Cardiac fibroblast (primary cell): ENCODE results near the gene PIM3.

Experiments used
- DNase-seq, 2 donors: peaks; one replicate each; pipeline versions ENCODE4 v3.0.0 to v3.0.0-alpha.2; 2010; ENCODE audit warnings: low read depth in 2 of 2
- H3K4me3 ChIP-seq, 2 donors: replicated peaks in 1 of 2; 1 replicate in 1 of 2; 2 replicates in 1 of 2; pipeline ENCODE4 v1.5.1; 2011; ENCODE audit warnings: low read depth in 2 of 2, low read length in 2 of 2, mild to moderate bottlenecking in 2 of 2, moderate library complexity in 1 of 2
- CTCF ChIP-seq: IDR thresholded peaks from one replicate; pipeline ENCODE4 v1.5.1; 2011; ENCODE audit warnings: low read depth, mild to moderate bottlenecking, low read length, inconsistent platforms

The PIM3 gene

DNA sequence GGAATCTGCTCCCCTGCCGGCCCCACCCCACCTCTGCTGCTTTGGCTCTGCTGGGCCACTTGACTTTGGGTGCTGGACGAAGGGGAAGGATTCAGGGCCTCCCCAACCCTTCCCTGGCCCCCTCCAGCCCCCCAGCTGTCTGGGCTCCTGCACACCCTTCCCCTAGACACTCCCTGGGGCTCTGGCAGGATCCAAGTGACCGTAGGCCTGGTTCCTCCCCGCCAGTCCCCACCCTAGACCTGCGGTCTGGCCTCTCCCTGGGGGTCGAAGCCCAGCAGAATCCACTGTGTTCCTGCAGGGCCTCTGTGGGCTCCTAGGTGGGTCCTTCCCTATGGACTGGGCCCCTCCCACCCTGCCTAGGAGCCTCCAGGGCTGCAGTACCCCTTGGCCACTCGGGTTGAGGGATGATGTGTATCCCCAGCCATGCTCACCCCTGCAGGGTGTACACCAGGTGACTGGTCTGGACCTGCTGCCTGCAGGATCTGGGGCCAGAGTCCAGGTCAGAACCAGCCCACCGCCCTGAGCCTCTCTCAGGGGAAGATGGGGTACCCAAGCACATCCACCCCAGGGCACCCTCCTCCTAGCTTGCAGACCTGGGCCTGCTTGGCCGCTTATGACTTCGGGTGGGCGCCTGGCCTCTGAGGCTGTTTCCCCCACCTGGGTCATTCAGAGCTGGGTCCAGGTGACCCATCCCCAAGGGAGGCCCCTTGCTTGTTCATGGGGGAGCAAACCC, 5.6 kb downstream of the PIM3 start:
- H3K4me3 ChIP-seq: no peak overlapping the region
- no peak for TF ChIP-seq CTCF
- no peak for DNase-seq

DNA sequence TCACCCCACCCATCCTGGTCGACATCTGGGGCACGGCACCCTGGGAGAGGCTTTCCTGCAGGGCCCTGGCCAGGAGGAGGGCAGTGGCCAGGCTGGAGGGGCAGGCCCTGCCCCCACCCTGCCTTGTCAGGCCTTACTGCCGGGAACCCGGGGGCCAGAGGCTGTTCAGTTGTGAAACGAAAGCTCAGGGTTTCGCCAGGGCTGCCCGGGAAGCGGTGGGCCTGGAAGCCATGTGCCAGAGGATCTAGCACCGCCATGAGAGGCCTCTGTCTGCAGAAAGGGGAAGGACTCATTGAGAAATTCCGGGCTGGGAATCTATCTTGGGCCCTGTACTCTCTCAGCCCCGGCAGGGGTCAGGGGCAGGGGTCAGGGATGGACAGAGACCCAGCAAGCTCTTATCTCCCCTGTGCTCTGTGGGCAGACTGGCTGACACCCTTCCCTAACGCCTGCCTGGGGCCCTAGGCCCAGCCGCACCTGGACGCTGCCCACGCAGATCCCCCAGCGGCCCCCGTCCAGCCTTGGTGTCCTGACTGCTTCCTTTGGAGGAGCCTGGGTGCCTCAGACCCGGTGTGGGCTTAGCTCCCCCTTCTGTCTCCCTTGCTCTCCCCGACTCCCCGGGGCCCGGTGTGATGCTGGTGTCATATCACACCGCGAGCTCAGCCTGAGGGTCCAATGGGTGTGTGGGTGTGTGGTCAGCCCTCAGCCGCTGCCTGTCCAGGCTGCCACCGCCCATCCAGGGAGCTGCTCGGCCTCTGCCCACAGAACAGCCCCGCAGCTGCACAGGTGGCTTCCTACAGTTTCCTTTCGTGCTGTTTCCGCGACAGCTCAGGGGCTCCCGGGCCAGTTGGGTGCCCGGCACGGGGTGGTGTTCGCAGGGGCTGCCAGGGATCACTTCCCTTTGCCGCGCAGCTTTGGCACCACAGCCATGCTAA, 6.5 kb downstream of the PIM3 start:
- TF ChIP-seq CTCF: no peak
- peak in 1 of 2 donors; percentile 78 for DNase-seq
- no peak overlapping the region for H3K4me3 ChIP-seq

GRCh38 chr22:49967706-49968208, 7.2 kb downstream of the PIM3 start:
- peak in 1 of 2 donors; percentile 64 for DNase-seq
- no peak for TF ChIP-seq CTCF
- H3K4me3 ChIP-seq: no peak overlapping the region

GRCh38 chr22:49968313-49968830, 7.8 kb downstream of the PIM3 start:
- no peak for DNase-seq
- no peak overlapping the region for H3K4me3 ChIP-seq
- TF ChIP-seq CTCF: no peak

DNA sequence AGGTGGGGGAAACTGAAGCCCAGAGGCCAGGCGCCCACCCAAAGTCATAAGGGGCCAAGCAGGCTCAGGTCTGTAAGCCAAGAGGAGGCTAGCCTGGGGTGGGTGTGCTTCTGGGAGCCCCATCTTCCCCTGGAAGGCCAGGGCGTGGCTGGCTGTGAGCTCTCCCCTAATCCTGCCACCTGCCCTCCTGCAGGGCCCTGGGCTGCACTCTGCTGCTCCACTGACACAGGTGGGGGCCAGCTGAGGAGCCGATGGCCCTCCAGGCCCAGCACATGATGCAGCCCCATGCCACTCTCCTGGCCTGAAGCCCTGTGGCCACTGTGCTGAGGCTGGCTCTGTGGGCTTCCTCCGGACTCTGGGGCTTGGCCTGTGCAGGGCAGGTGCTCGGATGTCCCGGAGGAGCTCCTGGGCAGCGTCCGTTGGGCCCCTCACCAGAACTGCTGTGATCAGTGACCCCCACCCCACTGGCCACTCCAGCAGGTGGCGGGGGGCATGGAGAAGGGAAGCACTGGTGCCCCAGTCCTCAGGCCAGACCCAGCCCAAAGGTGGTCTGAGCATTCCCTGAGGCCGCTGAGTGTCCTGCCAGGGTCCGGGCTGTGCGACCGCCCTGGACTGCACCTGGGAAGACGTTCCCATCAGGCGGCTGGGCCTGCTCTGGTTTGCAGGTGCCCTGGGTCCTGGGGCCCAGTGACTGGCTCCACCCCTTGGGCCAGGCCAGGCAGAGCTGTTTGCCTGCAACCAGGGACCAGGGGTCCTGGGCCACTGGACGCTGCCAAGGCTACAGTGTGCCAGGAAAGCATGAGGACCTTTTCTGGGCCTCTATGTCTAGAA, 8.5 kb downstream of the PIM3 start:
- no peak for DNase-seq
- H3K4me3 ChIP-seq: no peak overlapping the region
- no peak for TF ChIP-seq CTCF

- H3K4me3 ChIP-seq: no peak overlapping the region
- no peak for DNase-seq
- no peak for TF ChIP-seq CTCF
Measured at GRCh38 chr22:49969751-49970527, 9.4 kb downstream of the PIM3 start.
